ENCODE results near the gene MOSPD3. TPM values are rescaled to one million over a fixed set of nuclear protein-coding genes. Genes with fewer than 3 reads are reported as not detected.

Gene MOSPD3
- total and polyA plus RNA-seq, 2 donors (not counting 3 experiments of a cell fraction or from before 2014, with no cell fraction given), result 24.4 to 40.7 TPM

DNA sequence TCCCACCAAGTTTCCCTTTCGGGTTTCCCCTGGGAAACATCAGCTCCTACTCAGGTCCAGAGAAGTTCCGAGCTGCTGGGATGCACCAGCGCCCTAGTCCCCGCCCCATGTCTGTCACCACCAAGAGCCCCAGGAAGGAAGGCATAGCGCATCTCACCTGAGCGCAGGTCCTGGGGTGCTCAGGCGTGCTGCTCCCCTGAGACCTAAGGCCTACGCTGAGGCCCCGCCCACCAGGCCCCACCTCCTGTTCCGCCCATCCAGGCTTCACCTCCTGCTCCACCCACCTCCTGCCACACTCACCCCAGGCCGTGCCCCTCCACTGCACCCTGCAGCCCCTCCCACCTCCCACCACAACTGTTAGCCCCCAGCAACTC, 30.2 kb downstream of the MOSPD3 start:
- dilution Hi-C loops (cut with MboI; ENCODE audit: extremely low pct_ligation_motif_present, low sequenced_read_pairs), result no loop called here
- Histone ChIP-seq H2AFZ (ENCODE audit: low read depth, low read length) (no peak overlapping the region), H3K79me2 (ENCODE audit: control insufficient read depth, insufficient read depth, low read length) (no peaks in the 10 kb centered on the region), H3K9me1 (replicated peaks; ENCODE audit: control insufficient read depth, extremely low read depth, insufficient read depth, low read length) (no peaks in the 10 kb centered on the region), H3K27me3 (ENCODE audit: control insufficient read depth in 2 of 2, insufficient read depth in 2 of 2, low read length in 2 of 2) (no peaks in the 10 kb centered on the region), H3K4me3 (replicated peaks in 1 of 3; ENCODE audit: insufficient read depth in 1 of 3, low read depth in 1 of 3, low read length in 3 of 3) (no peak overlapping the region), H4K20me1 (replicated peaks; ENCODE audit: control insufficient read depth, extremely low read depth, insufficient read depth, low read length) (no peaks in the 10 kb centered on the region), H3K4me1 (ENCODE audit: control insufficient read depth, extremely low read depth, insufficient read depth, low read length) (no peaks in the 10 kb centered on the region), H3K4me2 (ENCODE audit: insufficient read depth, low read length) (no peak overlapping the region), H3K27ac (ENCODE audit: insufficient read depth, low read depth, low read length) (no peak overlapping the region), H3K36me3 (ENCODE audit: control insufficient read depth in 2 of 2, extremely low read depth in 1 of 2, insufficient read depth in 2 of 2, low read length in 2 of 2) (no peaks in the 10 kb centered on the region), H3K9ac (replicated peaks; ENCODE audit: extremely low read depth, insufficient read depth, low read length) (no peak overlapping the region), H3K9me3 (replicated peaks; ENCODE audit: control insufficient read depth, insufficient read depth, low read length) (no peaks in the 10 kb centered on the region)
- DNase-seq (ENCODE audit: low read depth, low spot score) (no peak), FAIRE-seq (no peak)
- intact Hi-C loops (cut with micrococcal nuclease), result no loop called here
- TF ChIP-seq JUN (IDR thresholded peaks at IDR 0.05; ENCODE audit: borderline replicate concordance, insufficient read depth, insufficient read length, low read depth), result no peak
- TF ChIP-seq GATA2 (IDR thresholded peaks at IDR 0.05; ENCODE audit: insufficient read depth, insufficient read length, low read depth, low read length), result no peak
- TF ChIP-seq, protein P1, sequence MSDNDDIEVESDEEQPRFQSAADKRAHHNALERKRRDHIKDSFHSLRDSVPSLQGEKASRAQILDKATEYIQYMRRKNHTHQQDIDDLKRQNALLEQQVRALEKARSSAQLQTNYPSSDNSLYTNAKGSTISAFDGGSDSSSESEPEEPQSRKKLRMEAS (IDR thresholded peaks at IDR 0.05; ENCODE audit: insufficient read depth, insufficient read length), result no peak
- TF ChIP-seq MYC (IDR thresholded peaks at IDR 0.05; ENCODE audit: low read depth, low read length), result no peak
- TF ChIP-seq POLR2AphosphoS5 (IDR thresholded peaks at IDR 0.05; ENCODE audit: insufficient read depth, low read depth, low read length), result no peak
- TF ChIP-seq, protein P2, sequence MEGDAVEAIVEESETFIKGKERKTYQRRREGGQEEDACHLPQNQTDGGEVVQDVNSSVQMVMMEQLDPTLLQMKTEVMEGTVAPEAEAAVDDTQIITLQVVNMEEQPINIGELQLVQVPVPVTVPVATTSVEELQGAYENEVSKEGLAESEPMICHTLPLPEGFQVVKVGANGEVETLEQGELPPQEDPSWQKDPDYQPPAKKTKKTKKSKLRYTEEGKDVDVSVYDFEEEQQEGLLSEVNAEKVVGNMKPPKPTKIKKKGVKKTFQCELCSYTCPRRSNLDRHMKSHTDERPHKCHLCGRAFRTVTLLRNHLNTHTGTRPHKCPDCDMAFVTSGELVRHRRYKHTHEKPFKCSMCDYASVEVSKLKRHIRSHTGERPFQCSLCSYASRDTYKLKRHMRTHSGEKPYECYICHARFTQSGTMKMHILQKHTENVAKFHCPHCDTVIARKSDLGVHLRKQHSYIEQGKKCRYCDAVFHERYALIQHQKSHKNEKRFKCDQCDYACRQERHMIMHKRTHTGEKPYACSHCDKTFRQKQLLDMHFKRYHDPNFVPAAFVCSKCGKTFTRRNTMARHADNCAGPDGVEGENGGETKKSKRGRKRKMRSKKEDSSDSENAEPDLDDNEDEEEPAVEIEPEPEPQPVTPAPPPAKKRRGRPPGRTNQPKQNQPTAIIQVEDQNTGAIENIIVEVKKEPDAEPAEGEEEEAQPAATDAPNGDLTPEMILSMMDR (IDR thresholded peaks at IDR 0.05; ENCODE audit: extremely low read depth in 1 of 2, insufficient read depth in 1 of 2, low read depth in 1 of 2, low read length in 2 of 2), result no peak
- no peak for TF ChIP-seq FOS (IDR thresholded peaks at IDR 0.05; ENCODE audit: borderline replicate concordance, insufficient read depth, low read length)
- no peak for TF ChIP-seq POLR2A (IDR thresholded peaks at IDR 0.05; ENCODE audit: low read depth, low read length)
- no peak for TF ChIP-seq EZH2 (IDR thresholded peaks at IDR 0.05; ENCODE audit: borderline replicate concordance, low read depth, low read length, severe bottlenecking)
- ChIA-PET CTCF (no interaction called here), POLR2A (no interaction called here)
- BruUV-seq (replicated peaks), result no TSS peak

Measured in endothelial cell of umbilical vein (primary cell).